K562 (cell line): ENCODE results near the gene SEC31A. TPM values are rescaled to one million over a fixed set of nuclear protein-coding genes. Genes with fewer than 3 reads are reported as not detected.

ENCODE experiments used
- CUX1 ChIP-seq: fragments of 200-800 bp; sonication (Bioruptor generic); IDR thresholded peaks from 2 replicates; pipeline ENCODE4 v1.6.1; 2016; ENCODE audit warnings: missing genetic modification characterization, missing compliant biosample characterization
- ELF2 ChIP-seq: fragments of 250-450 bp; sonication (Bioruptor Pico); IDR thresholded peaks from 2 replicates; pipeline ENCODE4 v1.5.0; 2021; ENCODE audit warnings: mild to moderate bottlenecking
- ELF4 ChIP-seq: fragments of 450-650 bp; formaldehyde crosslinking; IDR thresholded peaks from 2 replicates; pipeline ENCODE4 v1.4.0; 2022; ENCODE audit warnings: missing genetic modification characterization
- FOS ChIP-seq: IDR thresholded peaks from 3 replicates; pipeline ENCODE4 v1.6.1; 2011; ENCODE audit not compliant: insufficient read length; ENCODE audit errors: extremely low read depth
- HNRNPLL ChIP-seq: fragments of 200-400 bp; formaldehyde crosslinking; IDR thresholded peaks from 2 replicates; pipeline ENCODE4 v1.6.1; 2017; ENCODE audit warnings: low read length, low read depth, mild to moderate bottlenecking; ENCODE audit not compliant: poor library complexity, severe bottlenecking
- KLF10 ChIP-seq: fragments of 250-450 bp; sonication (Bioruptor Pico); IDR thresholded peaks from 2 replicates; pipeline ENCODE4 v1.6.1; 2021; ENCODE audit warnings: matching md5 sums
- TFAP4 ChIP-seq: sonication (generic); formaldehyde crosslinking; IDR thresholded peaks from 2 replicates; pipeline ENCODE4 v1.8.0; 2022; ENCODE audit warnings: missing genetic modification reagents, mild to moderate bottlenecking, moderate library complexity, borderline replicate concordance
- ZBTB34 ChIP-seq: fragments of 250-450 bp; sonication (Bioruptor Pico); IDR thresholded peaks from 2 replicates; pipeline ENCODE4 v1.8.0; 2021; ENCODE audit warnings: mild to moderate bottlenecking, moderate library complexity
- ZNF24 ChIP-seq: fragments of 450-650 bp; IDR thresholded peaks from 2 replicates; pipeline ENCODE4 v1.6.1; 2016
- ZNF583 ChIP-seq: fragments of 250-450 bp; sonication (Bioruptor Pico); IDR thresholded peaks from 2 replicates; pipeline ENCODE4 v1.4.0; 2020
- ZNF707 ChIP-seq: fragments of 250-450 bp; sonication (Bioruptor Pico); conservative IDR thresholded peaks from 2 replicates; pipeline ENCODE4 v1.8.0; 2022; ENCODE audit warnings: inconsistent platforms, mild to moderate bottlenecking, moderate library complexity
- polyA plus RNA-seq, 8 experiments: library from polyadenylated mRNA; depleted of rRNA in 4 of 8; stranded (reverse) in 5 of 8; unstranded in 3 of 8; fragments of >200 nt; fragmentation: Nextera tagmentation in 2 of 8; fragmentation: Illumina TruSeq in 1 of 8; extraction: Ambion mirVana in 2 of 8; extraction: Trizol in 1 of 8; gene quantifications; 2 replicates each; pipeline versions ENCODE4 v1.2.1 to v1.2.3, GENCODE V29; 2011 to 2014; ENCODE audit warnings: inconsistent platforms in 1 of 8, missing spikeins in 1 of 8
- total RNA-seq, 7 experiments: library from RNA; depleted of rRNA in 6 of 7; stranded (reverse); fragments of >200 nt in 6 of 7; fragmentation: Illumina TruSeq in 2 of 7; extraction: Trizol in 2 of 7; gene quantifications; 2 replicates each; pipeline versions ENCODE4 v1.2.1 to v1.2.3, GENCODE V29; 2011 to 2021; ENCODE audit warnings: low replicate concordance in 1 of 7

The SEC31A gene
- total and polyA plus RNA-seq, 9 of the 15 experiments (the other 6 are each of a cell fraction or from before 2014, with no cell fraction given): 78.9 to 241 (median 173) TPM

GRCh38 chr4:82890901-82891706, at the start of gene SEC31A (continued):
- no peak for TF ChIP-seq ZBTB34 (CRISPR knock-in tag)
- peak; percentile 87 for TF ChIP-seq HNRNPLL
- peak; percentile 58; the same call in 1 of the 2 replicates for TF ChIP-seq ELF4 (CRISPR knock-in tag)
- peak; percentile 92 for TF ChIP-seq TFAP4
- TF ChIP-seq CUX1: no peak
- no peak for TF ChIP-seq FOS
- TF ChIP-seq KLF10 (CRISPR knock-in tag): no peak
- TF ChIP-seq ZNF707 (CRISPR knock-in tag): no peak
- TF ChIP-seq ZNF24: no peak
- no peak for TF ChIP-seq ZNF583 (CRISPR knock-in tag)
- peak; percentile 93 for TF ChIP-seq ELF2 (CRISPR knock-in tag)
